Measurements from ENCODE around the gene NT5C2.
"Not testable (repeated sequence)": the region's sequence is repeated elsewhere in the genome, so short reads cannot be mapped to it uniquely, and the experiment has no call there.

NT5C2 gene

GRCh38 chr10:103145046-103145445 lies 48.0 kb downstream of the NT5C2 start:
- no peak for TF ChIP-seq CTCF (IDR thresholded peaks at IDR 0.05; ENCODE audit: low read depth, low read length)
- peak; percentile 55 to 68 for DNase-seq (ENCODE audit: low read depth in 2 of 2)
- H3K4me3 ChIP-seq (replicated peaks in 1 of 2; ENCODE audit: low read depth in 2 of 2, low read length in 2 of 2), result no peak overlapping the region

GRCh38 chr10:103144041-103144440 lies 49.0 kb downstream of the NT5C2 start:
- DNase-seq (ENCODE audit: low read depth in 2 of 2), result no peak

GRCh38 chr10:103143641-103144040 lies 49.4 kb downstream of the NT5C2 start:
- DNase-seq (ENCODE audit: low read depth in 2 of 2); H3K4me3 ChIP-seq (replicated peaks in 1 of 2; ENCODE audit: low read depth in 2 of 2, low read length in 2 of 2): not testable (repeated sequence)

More at GRCh38 chr10:103144041-103144440, 49.0 kb downstream of the NT5C2 start:
- H3K4me3 ChIP-seq (replicated peaks in 1 of 2; ENCODE audit: low read depth in 2 of 2, low read length in 2 of 2), result no peak overlapping the region
- TF ChIP-seq CTCF (IDR thresholded peaks at IDR 0.05; ENCODE audit: low read depth, low read length), result no peak

GRCh38 chr10:103141950-103142349 lies 51.1 kb downstream of the NT5C2 start:
- TF ChIP-seq CTCF (IDR thresholded peaks at IDR 0.05; ENCODE audit: low read depth, low read length), result no peak
- DNase-seq (ENCODE audit: low read depth in 2 of 2), result no peak
- no peak overlapping the region for H3K4me3 ChIP-seq (replicated peaks in 1 of 2; ENCODE audit: low read depth in 2 of 2, low read length in 2 of 2)

GRCh38 chr10:103140469-103140868 lies 52.6 kb downstream of the NT5C2 start:
- no peak overlapping the region for H3K4me3 ChIP-seq (replicated peaks in 1 of 2; ENCODE audit: low read depth in 2 of 2, low read length in 2 of 2)
- no peak for TF ChIP-seq CTCF (IDR thresholded peaks at IDR 0.05; ENCODE audit: low read depth, low read length)
- DNase-seq (ENCODE audit: low read depth in 2 of 2), result no peak

- no peak overlapping the region for H3K4me3 ChIP-seq (replicated peaks in 1 of 2; ENCODE audit: low read depth in 2 of 2, low read length in 2 of 2)
- DNase-seq (ENCODE audit: low read depth in 2 of 2), result peak in 1 of 2 donors; percentile 35
- no peak for TF ChIP-seq CTCF (IDR thresholded peaks at IDR 0.05; ENCODE audit: low read depth, low read length)
Observed at GRCh38 chr10:103139803-103140202, 53.3 kb downstream of the NT5C2 start.

GRCh38 chr10:103135168-103135567 lies 57.9 kb downstream of the NT5C2 start:
- H3K4me3 ChIP-seq (replicated peaks in 1 of 2; ENCODE audit: low read depth in 2 of 2, low read length in 2 of 2); DNase-seq (ENCODE audit: low read depth in 2 of 2): not testable (repeated sequence)

GRCh38 chr10:103130910-103131309 lies 62.2 kb downstream of the NT5C2 start:
- no peak for TF ChIP-seq CTCF (IDR thresholded peaks at IDR 0.05; ENCODE audit: low read depth, low read length)

GRCh38 chr10:103130180-103130579 lies 62.9 kb downstream of the NT5C2 start:
- not testable (repeated sequence) for H3K4me3 ChIP-seq (replicated peaks in 1 of 2; ENCODE audit: low read depth in 2 of 2, low read length in 2 of 2)

More at GRCh38 chr10:103130910-103131309, 62.2 kb downstream of the NT5C2 start:
- no peak for DNase-seq (ENCODE audit: low read depth in 2 of 2)
- H3K4me3 ChIP-seq (replicated peaks in 1 of 2; ENCODE audit: low read depth in 2 of 2, low read length in 2 of 2), result no peak overlapping the region

More at GRCh38 chr10:103130180-103130579, 62.9 kb downstream of the NT5C2 start:
- DNase-seq (ENCODE audit: low read depth in 2 of 2), result not testable (repeated sequence)
